A673 (cell line): ENCODE measurements around the gene IGFBP1. TPM values are rescaled to one million over a fixed set of nuclear protein-coding genes. Genes with fewer than 3 reads are reported as not detected.

Source experiments
- BruUV-seq: library from RNA; stranded (reverse); fragments of 400-500 nt; replicated peaks from 2 replicates; lab custom pipeline; 2021; lab: Mats Ljungman, UMichigan
- CTCF ChIA-PET: fragments of 300-600 bp; sonication (Branson Sonifier 250); formaldehyde crosslinking; loops from one replicate; lab custom pipeline; 2022; ENCODE audit warnings: antibody characterized with exemption; lab: Charles Lee
- POLR2A ChIA-PET: fragments of 300-600 bp; sonication (Branson Sonifier 250); formaldehyde crosslinking; loops from one replicate; lab custom pipeline; 2022; ENCODE audit warnings: antibody characterized with exemption; ENCODE audit not compliant: low non-redundant PET; lab: Charles Lee
- DNase-seq: peaks from one replicate; pipeline ENCODE4 v3.0.0-alpha.2; 2015; ENCODE audit warnings: low spot score
- H3K27ac ChIP-seq: fragments of 200-600 bp; sonication (generic); 2 replicates; pipeline ENCODE4 v1.5.1; 2016; ENCODE audit warnings: mixed run types, low read depth, mild to moderate bottlenecking, mixed read lengths, antibody characterized with exemption, low read length; ENCODE audit not compliant: poor library complexity, severe bottlenecking
- H3K27me3 ChIP-seq: fragments of 200-600 bp; sonication (generic); replicated peaks from 2 replicates; pipeline ENCODE4 v1.6.1; 2017; ENCODE audit warnings: mixed run types, low read depth, mild to moderate bottlenecking, mixed read lengths, antibody characterized with exemption, low read length; ENCODE audit not compliant: insufficient read depth, poor library complexity
- H3K36me3 ChIP-seq: fragments of 200-600 bp; sonication (generic); 2 replicates; pipeline ENCODE4 v1.6.1; 2016; ENCODE audit warnings: mixed run types, mild to moderate bottlenecking, mixed read lengths, antibody characterized with exemption, low read length; ENCODE audit not compliant: insufficient read depth, poor library complexity, severe bottlenecking
- H3K4me1 ChIP-seq: fragments of 200-600 bp; sonication (generic); 2 replicates; pipeline ENCODE4 v1.6.1; 2017; ENCODE audit warnings: mixed run types, mild to moderate bottlenecking, mixed read lengths, antibody characterized with exemption, low read length; ENCODE audit not compliant: insufficient read depth, poor library complexity, severe bottlenecking
- H3K4me3 ChIP-seq: fragments of 200-600 bp; sonication (generic); 2 replicates; pipeline ENCODE4 v1.5.1; 2016; ENCODE audit warnings: low read depth, mixed run types, mild to moderate bottlenecking, mixed read lengths, low read length; ENCODE audit not compliant: poor library complexity, severe bottlenecking
- H3K9me3 ChIP-seq: fragments of 200-600 bp; sonication (generic); 2 replicates; pipeline ENCODE4 v1.6.1; 2016; ENCODE audit warnings: mixed run types, low read depth, mild to moderate bottlenecking, mixed read lengths, antibody characterized with exemption, low read length; ENCODE audit not compliant: poor library complexity, severe bottlenecking
- CTCF ChIP-seq: fragments of 300-800, 200-600 bp; sonication (generic); conservative IDR thresholded peaks from 2 replicates; pipeline ENCODE4 v1.5.1; 2017; ENCODE audit warnings: low read depth, mild to moderate bottlenecking, antibody characterized with exemption, low read length, moderate library complexity, mixed read lengths
- EZH2 ChIP-seq: fragments of 200-600 bp; sonication (generic); IDR thresholded peaks from 2 replicates; pipeline ENCODE4 v1.6.1; 2017; ENCODE audit warnings: borderline replicate concordance, low read depth, mild to moderate bottlenecking, mixed read lengths, antibody characterized with exemption, low read length; ENCODE audit not compliant: poor library complexity, severe bottlenecking
- intact Hi-C: fragments of 100-400 bp; cut with micrococcal nuclease; formaldehyde crosslinking; loops from one replicate; pipeline ENCODE4 v1.10.0; 2022; ENCODE audit not compliant: unreplicated experiment
- total RNA-seq: library from RNA; stranded (reverse); gene quantifications from 2 replicates; pipeline ENCODE4 v1.2.3, GENCODE V29; 2021

The IGFBP1 gene
- total RNA-seq, 1 experiment from 2014 or later = not detected

- no peak overlapping the region for H3K4me3 ChIP-seq
- DNase-seq = no peak
- BruUV-seq = no TSS peak
- no peaks in the 10 kb centered on the region for H3K4me1 ChIP-seq
- H3K27me3 ChIP-seq = peaks cover 69% of the 10 kb centered on the region
- no peak for TF ChIP-seq EZH2
- TF ChIP-seq CTCF = no peak
- CTCF ChIA-PET = no interaction called here
- H3K9me3 ChIP-seq = no peaks in the 10 kb centered on the region
- H3K36me3 ChIP-seq = no peaks in the 10 kb centered on the region
- intact Hi-C loops = no loop called here
- no peak overlapping the region for H3K27ac ChIP-seq
- POLR2A ChIA-PET = no interaction called here
Measured at GRCh38 chr7:45865594-45866410, 22.5 kb upstream of the IGFBP1 start.

- H3K4me1 ChIP-seq = no peaks in the 10 kb centered on the region
- peaks cover 68% of the 10 kb centered on the region for H3K27me3 ChIP-seq
- H3K27ac ChIP-seq = no peak overlapping the region
- intact Hi-C loops = no loop called here
- BruUV-seq = no TSS peak
- no peak for DNase-seq
- no peaks in the 10 kb centered on the region for H3K36me3 ChIP-seq
- ChIA-PET CTCF (no interaction called here), POLR2A (no interaction called here)
- TF ChIP-seq EZH2 (no peak), CTCF (no peak)
- H3K9me3 ChIP-seq = no peaks in the 10 kb centered on the region
- H3K4me3 ChIP-seq = no peak overlapping the region
Measured at GRCh38 chr7:45867471-45867870, 20.8 kb upstream of the IGFBP1 start.

GRCh38 chr7:45869426-45869825, 18.9 kb upstream of the IGFBP1 start:
- no TSS peak for BruUV-seq
- CTCF ChIA-PET = no interaction called here
- DNase-seq = no peak

More at GRCh38 chr7:45869426-45869825, 18.9 kb upstream of the IGFBP1 start:
- Histone ChIP-seq H3K27me3 (peaks cover 58% of the 10 kb centered on the region), H3K9me3 (no peaks in the 10 kb centered on the region), H3K4me1 (no peaks in the 10 kb centered on the region), H3K27ac (no peak overlapping the region), H3K4me3 (no peak overlapping the region), H3K36me3 (no peaks in the 10 kb centered on the region)
- TF ChIP-seq CTCF (no peak), EZH2 (no peak)
- intact Hi-C loops = no loop called here
- POLR2A ChIA-PET = no interaction called here
